SW 1271 (cell line): Measurements from ENCODE around the gene C10orf105.

ENCODE experiments used
- DNase-seq, 2 experiments: peaks; one replicate each; lab custom pipeline; 2025; lab: John Stamatoyannopoulos, UW

The C10orf105 gene

GRCh38 chr10:71737001-71737833, 17.6 kb upstream of the C10orf105 start:
- DNase-seq = no peak

- no peak for DNase-seq
These were observed 17.0 kb upstream of the C10orf105 start for GRCh38 chr10:71736570-71736952.

GRCh38 chr10:71735709-71736569, 16.4 kb upstream of the C10orf105 start:
- DNase-seq = no peak

DNA sequence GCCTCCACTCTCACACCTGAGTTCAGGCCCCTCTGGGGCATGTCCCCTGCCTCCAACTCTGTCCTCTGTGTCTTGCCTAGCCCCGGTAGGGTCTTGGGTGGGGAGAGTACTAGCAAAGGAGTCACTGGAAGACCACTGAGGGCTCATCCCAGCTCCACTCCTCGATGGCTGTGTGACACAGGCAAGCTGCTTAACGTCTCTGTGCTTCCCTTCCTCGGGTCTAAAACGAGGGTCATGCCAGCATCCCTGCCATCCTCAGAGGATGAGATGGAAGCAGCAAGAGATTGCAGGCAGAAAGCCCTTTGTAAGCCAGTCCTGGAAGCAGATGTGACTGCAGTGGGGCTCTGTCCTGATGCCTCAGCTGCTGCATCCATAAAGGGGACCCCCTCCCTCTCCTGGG, 15.2 kb upstream of the C10orf105 start:
- DNase-seq = no peak

DNA sequence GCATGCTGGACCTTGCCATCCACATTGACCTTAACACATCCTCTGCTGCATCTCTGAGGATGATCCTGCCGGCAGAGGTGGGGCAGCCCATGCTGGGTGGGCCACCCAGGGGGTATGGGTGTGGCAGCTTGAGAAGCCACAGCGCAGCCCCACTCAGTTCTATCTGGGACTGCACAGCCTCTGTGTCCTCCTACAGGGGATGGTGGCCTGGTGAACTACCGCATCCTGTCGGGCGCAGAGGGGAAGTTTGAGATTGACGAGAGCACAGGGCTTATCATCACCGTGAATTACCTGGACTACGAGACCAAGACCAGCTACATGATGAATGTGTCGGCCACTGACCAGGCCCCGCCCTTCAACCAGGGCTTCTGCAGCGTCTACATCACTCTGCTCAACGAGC, 12.2 kb upstream of the C10orf105 start:
- no peak for DNase-seq

DNA sequence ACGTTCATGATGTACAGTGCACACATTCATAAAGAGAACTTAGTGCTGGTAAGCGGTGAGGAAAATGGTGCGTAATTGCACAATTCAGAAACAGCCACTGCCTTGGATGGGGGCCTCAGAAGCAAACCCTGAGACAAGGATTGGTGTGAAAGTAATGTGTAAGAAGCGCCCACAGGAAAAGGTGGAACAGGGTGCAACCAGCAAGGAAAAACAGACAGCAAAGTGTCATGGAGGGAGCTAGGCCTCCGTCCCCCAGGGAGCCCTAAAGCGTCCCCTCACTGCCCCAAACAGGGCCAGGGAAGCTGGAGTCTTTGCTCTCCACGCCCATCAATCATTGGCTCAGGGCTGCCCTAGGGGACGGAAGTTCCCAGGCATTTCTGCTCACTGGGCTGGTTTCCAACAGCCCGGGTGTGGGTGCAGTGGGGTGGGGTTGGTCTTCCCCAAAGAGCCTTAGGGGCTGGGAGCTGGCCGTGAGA, 9.6 kb upstream of the C10orf105 start:
- no peak for DNase-seq

GRCh38 chr10:71727738-71728737, 8.5 kb upstream of the C10orf105 start:
- no peak for DNase-seq

- DNase-seq = no peak
These were observed 7.6 kb upstream of the C10orf105 start for GRCh38 chr10:71727105-71727737.

GRCh38 chr10:71726580-71727104, 7.1 kb upstream of the C10orf105 start:
- DNase-seq = no peak

DNA sequence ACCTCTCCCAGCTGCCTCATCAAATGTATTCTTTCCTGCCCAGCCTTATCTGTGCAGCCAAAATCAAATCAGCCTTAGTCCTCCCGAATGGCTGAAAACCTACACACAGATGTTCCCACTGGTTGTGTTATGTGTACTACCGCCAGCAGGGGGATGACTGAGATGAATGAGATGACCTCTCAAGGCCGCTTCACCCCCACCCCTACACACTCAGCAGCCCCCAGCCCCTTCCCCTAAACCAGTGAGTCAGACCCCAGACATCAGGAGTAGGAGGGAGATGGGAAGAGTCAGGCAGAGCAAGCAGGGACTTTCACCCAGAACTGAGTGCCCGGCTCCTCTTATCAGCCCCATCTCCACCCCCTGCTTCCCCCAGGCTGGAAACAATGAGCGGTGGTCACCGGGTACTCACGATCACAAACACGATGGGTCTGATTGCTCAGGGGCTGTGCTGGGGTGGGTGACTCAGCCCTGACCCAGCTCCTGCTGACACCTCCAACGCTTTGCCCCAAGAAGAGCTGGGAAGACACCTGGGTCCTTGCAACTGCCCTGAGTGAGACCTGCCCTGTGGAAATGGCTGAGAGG, 6.5 kb upstream of the C10orf105 start:
- no peak for DNase-seq

- DNase-seq = no peak
These were observed 5.7 kb upstream of the C10orf105 start for GRCh38 chr10:71725249-71725648.

DNA sequence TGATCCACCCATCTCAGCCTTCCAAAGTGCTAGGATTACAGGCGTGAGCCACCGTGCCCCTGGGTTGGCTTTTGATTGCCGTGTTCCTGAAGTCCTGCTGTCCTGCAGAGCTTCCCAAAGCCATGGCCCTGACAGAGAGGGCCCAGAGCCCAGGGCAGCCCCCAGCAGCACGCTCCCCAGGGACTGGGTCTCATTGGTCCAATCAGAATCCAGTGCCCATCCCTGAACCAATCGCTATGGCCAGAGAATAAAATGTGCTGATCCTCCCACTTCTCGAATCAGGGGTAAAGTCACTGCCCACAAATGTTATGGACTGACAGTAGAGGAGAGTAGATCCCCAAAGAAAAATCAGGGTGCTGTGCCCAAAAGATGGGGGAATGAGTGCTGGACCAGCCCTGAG, 5.0 kb upstream of the C10orf105 start:
- DNase-seq = no peak

DNA sequence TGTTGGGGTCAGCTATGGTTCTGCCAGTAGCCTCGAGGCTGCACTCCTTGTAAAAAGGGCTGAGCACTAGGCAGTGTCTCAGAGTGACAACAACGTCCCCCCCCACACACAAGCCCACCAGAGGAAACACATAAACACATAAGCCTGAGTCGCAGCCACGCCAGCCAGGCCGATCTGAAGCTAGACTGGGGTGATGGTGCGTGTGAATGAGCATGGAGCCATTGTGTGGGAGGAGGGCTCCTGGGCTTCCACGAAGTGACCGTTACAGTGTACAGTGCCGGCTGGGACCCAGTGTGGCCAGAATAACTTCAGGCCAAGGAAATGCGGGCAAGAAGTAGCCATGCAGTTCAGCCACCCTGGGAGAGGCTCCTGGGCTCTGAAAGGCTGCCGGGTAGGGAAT, 3.7 kb upstream of the C10orf105 start:
- DNase-seq = no peak

DNA sequence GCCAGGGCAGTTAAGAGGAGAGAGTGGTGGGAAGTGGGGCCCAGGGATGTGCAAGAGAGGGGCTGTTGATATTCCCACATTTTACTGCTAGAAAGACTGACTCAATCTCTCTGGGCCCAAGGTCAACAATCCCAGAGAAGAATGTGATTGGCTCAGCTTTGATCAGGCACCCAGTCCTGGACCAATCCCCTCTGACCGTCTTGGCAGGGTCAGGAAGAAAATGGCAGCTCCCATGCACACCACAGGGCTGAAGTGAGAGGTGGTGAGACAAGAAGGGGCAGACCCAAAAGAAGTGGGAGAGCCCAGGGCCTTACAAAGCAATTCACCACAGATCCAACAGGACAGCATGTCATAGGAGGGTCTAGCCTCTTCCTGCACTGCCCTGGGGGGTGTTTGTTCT, 3.3 kb upstream of the C10orf105 start:
- DNase-seq = no peak

DNA sequence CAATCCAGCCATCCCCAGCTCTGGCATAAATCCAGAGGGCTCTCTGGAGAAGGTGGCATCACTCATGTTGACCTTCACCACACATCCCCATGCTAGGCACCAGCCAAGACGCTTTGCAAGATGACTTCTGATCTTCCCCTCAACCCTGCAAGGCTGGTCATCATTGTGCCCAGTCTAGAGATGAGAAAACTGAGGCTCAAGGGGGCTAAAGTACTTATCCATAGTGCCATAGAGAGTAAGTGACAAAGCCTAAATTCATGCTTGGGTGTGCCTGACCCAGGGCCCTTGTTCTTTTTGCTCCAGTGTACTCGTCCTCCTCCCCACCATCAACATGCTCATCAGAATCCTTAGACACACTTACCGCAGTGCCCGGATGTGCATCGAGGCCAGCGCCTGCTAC, 1.7 kb upstream of the C10orf105 start:
- DNase-seq = no peak

DNA sequence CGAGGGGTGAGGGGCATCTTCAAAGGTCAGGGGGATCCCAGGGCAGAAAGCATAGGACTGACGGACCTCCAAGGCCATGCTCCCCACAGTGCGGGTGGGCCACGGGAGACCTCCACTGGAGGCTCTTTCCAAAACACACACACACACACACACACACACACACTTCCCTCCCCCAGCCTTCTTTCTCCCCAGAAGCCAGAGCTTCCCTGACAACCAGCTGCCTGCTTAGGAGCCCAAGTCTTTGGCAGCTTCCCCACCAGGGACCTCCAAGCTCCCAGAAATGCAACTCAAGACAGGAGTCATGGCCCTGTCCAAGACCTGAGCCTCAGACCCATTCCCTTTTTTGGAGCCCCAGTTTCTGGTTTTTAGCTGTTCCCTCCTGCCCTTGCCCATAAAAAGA, 710 bp upstream of the C10orf105 start:
- DNase-seq = no peak

- no peak for DNase-seq
These were observed 536 bp downstream of the C10orf105 start for GRCh38 chr10:71719042-71719441.

DNA sequence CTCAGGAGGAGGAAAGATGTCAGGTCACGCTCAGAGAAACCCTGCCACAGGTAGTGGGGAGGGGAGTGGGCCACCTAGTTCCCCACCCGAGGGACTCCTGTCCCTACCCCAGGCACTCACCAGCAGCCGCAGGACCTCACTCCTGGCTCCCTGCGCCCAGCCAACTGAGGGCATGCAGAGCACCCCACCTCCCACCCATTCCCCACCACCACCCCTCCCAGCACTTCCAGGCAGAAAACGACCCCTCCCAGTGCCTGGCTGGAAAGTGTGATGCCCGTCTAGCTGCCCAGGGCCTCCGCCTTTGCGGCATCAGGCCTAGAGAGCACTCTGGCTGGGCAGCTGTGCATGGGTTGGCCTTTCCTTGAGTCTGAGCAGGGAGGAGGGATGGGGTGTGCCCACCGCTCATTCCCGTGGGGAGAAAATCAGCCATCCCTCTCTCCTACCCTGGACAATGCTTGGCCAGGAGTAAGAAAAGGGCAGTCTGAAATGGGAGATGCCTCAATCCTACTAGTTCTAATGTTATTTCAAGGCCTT, 1.3 kb downstream of the C10orf105 start:
- no peak for DNase-seq

DNA sequence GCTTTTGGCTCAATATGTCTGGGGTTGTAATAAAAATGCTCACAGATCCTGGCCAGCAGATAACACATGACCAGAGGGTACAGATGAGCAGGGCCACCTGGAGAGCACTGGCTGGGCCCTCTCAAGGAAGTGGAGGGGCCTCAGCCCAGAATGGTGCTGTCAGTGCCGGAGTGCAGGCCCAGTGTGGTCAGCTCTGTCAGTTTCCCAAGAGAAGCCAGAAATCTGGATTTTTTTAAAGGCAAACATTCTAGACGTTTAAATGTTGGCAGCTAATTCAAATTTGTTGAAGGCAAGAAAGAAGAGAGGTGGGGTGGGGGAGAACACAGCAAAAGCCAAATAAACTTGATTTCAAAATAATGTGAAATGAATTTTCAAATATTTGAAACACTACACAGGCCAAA, 2.0 kb downstream of the C10orf105 start:
- no peak for DNase-seq

DNA sequence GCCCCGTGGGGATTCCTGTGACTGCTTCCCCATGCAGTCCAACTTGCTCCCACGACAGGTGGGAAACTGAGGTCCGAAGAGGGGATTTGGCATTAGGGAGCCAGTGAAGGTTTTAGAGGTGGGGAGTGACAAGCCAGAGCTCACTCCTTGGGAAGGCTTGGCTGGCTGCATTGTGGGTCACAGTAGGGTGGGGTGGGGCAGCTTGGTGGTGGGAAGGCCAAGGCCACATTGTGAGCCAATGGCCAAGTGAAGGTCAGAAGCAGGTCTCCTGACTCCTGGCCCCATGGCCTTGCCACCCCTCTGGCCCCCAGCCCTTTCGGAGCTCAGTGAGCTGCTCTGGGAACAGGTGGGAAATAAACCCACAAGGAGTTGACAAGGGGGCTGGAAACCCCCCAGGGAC, 2.5 kb downstream of the C10orf105 start:
- DNase-seq = no peak
